H9 (cell line): ENCODE measurements around the gene RNASE9. TPM values are rescaled to one million over a fixed set of nuclear protein-coding genes. Genes with fewer than 3 reads are reported as not detected.

Experiments used
- DNase-seq: peaks from one replicate; pipeline ENCODE4 v3.0.0-alpha.2; 2017
- H2AFZ ChIP-seq: one replicate; pipeline ENCODE4 v1.6.1; 2013; ENCODE audit warnings: mild to moderate bottlenecking, low read length, control low read depth, moderate library complexity
- H2AK5ac ChIP-seq: 2 replicates; pipeline ENCODE4 v1.6.1; 2013; ENCODE audit warnings: low read length, control low read depth, mixed read lengths; ENCODE audit not compliant: insufficient read length
- H2BK120ac ChIP-seq: one replicate; pipeline ENCODE4 v1.6.1; 2013; ENCODE audit warnings: low read depth, mild to moderate bottlenecking, low read length, control low read depth, inconsistent platforms; ENCODE audit not compliant: poor library complexity, severe bottlenecking
- H2BK12ac ChIP-seq: 2 replicates; pipeline ENCODE4 v1.6.1; 2013; ENCODE audit warnings: low read length, control low read depth, mixed read lengths, low read depth; ENCODE audit not compliant: insufficient read length
- H2BK15ac ChIP-seq: 2 replicates; pipeline ENCODE4 v1.6.1; 2013; ENCODE audit warnings: low read depth, low read length, control low read depth
- H2BK20ac ChIP-seq: one replicate; pipeline ENCODE4 v1.6.1; 2013; ENCODE audit warnings: low read depth, mild to moderate bottlenecking, low read length, control low read depth, inconsistent platforms; ENCODE audit not compliant: poor library complexity, severe bottlenecking
- H2BK5ac ChIP-seq: 2 replicates; pipeline ENCODE4 v1.6.1; 2013; ENCODE audit warnings: low read length, control low read depth, mixed read lengths; ENCODE audit not compliant: insufficient read length
- H3K14ac ChIP-seq: 2 replicates; pipeline ENCODE4 v1.6.1; 2013; ENCODE audit warnings: low read length, control low read depth; ENCODE audit not compliant: insufficient read depth
- H3K18ac ChIP-seq: 2 replicates; pipeline ENCODE4 v1.6.1; 2013; ENCODE audit warnings: low read depth, mild to moderate bottlenecking, mixed read lengths, low read length, control low read depth; ENCODE audit not compliant: insufficient read length
- H3K23ac ChIP-seq: 2 replicates; pipeline ENCODE4 v1.6.1; 2013; ENCODE audit warnings: low read length, control low read depth, mixed read lengths, low read depth; ENCODE audit not compliant: insufficient read length
- H3K23me2 ChIP-seq: 2 replicates; pipeline ENCODE4 v1.6.1; 2013; ENCODE audit warnings: low read depth, mild to moderate bottlenecking, mixed read lengths, low read length, control low read depth; ENCODE audit not compliant: insufficient read length, poor library complexity, severe bottlenecking
- H3K27ac ChIP-seq: 2 replicates; pipeline ENCODE4 v1.5.1; 2013; ENCODE audit warnings: low read length, control low read depth, mixed read lengths, low read depth; ENCODE audit not compliant: insufficient read length
- H3K27me3 ChIP-seq: 2 replicates; pipeline ENCODE4 v1.6.1; 2013; ENCODE audit warnings: low read length, control low read depth, inconsistent platforms; ENCODE audit not compliant: insufficient read depth
- H3K4ac ChIP-seq: 2 replicates; pipeline ENCODE4 v1.6.1; 2013; ENCODE audit warnings: low read depth, mild to moderate bottlenecking, control low read depth, inconsistent platforms, low read length, moderate library complexity
- H3K4me1 ChIP-seq: 2 replicates; pipeline ENCODE4 v1.6.1; 2013; ENCODE audit warnings: low read length, control low read depth, inconsistent platforms; ENCODE audit not compliant: insufficient read depth
- H3K4me2 ChIP-seq: 2 replicates; pipeline ENCODE4 v1.6.1; 2013; ENCODE audit warnings: low read length, control low read depth, mixed read lengths; ENCODE audit not compliant: insufficient read length, insufficient read depth
- H3K56ac ChIP-seq: 2 replicates; pipeline ENCODE4 v1.6.1; 2013; ENCODE audit warnings: low read depth, mild to moderate bottlenecking, mixed read lengths, low read length, control low read depth; ENCODE audit not compliant: insufficient read length
- H3K79me1 ChIP-seq: 2 replicates; pipeline ENCODE4 v1.6.1; 2013; ENCODE audit warnings: low read depth, mild to moderate bottlenecking, moderate library complexity, low read length, control low read depth, inconsistent platforms; ENCODE audit not compliant: insufficient read depth, poor library complexity, severe bottlenecking
- H3K79me2 ChIP-seq: 2 replicates; pipeline ENCODE4 v1.6.1; 2013; ENCODE audit warnings: low read length, control low read depth, inconsistent platforms; ENCODE audit not compliant: insufficient read depth
- H3K9ac ChIP-seq: 2 replicates; pipeline ENCODE4 v1.6.1; 2013; ENCODE audit warnings: low read length, control low read depth, mixed read lengths; ENCODE audit not compliant: insufficient read length; ENCODE audit errors: extremely low read depth
- H3K9me3 ChIP-seq: one replicate; pipeline ENCODE4 v1.6.1; 2013; ENCODE audit warnings: low read depth, low read length, inconsistent platforms; ENCODE audit not compliant: control insufficient read depth
- H3T11ph ChIP-seq: one replicate; pipeline ENCODE4 v1.6.1; 2013; ENCODE audit warnings: mild to moderate bottlenecking, low read length, control low read depth, inconsistent platforms
- H4K20me1 ChIP-seq: one replicate; pipeline ENCODE4 v1.6.1; 2013; ENCODE audit not compliant: control insufficient read depth, insufficient read length, insufficient read depth
- H4K5ac ChIP-seq: 2 replicates; pipeline ENCODE4 v1.6.1; 2013; ENCODE audit warnings: low read depth, mild to moderate bottlenecking, mixed read lengths, low read length, control low read depth; ENCODE audit not compliant: insufficient read length
- H4K8ac ChIP-seq: replicated peaks from 2 replicates; pipeline ENCODE4 v1.6.1; 2013; ENCODE audit warnings: low read length, control low read depth, mixed read lengths, low read depth; ENCODE audit not compliant: insufficient read length
- H4K91ac ChIP-seq: 2 replicates; pipeline ENCODE4 v1.6.1; 2013; ENCODE audit warnings: low read depth, mild to moderate bottlenecking, moderate library complexity, mixed read lengths, low read length, control low read depth; ENCODE audit not compliant: insufficient read length
- H3K27ac Mint-ChIP-seq, 3 experiments: 2 replicates in 2 of 3; 3 replicates in 1 of 3; pipeline ENCODE4 v1.8.0; 2020 to 2021; ENCODE audit warnings: mixed read lengths in 3 of 3, mild to moderate bottlenecking in 1 of 3, moderate library complexity in 1 of 3
- H3K27me3 Mint-ChIP-seq: 2 replicates; pipeline ENCODE4 v1.8.0; 2021; ENCODE audit warnings: low read depth, mild to moderate bottlenecking, moderate library complexity, mixed read lengths
- H3K36me3 Mint-ChIP-seq, 3 experiments: 2 replicates in 2 of 3; 3 replicates in 1 of 3; pipeline ENCODE4 v1.8.0; 2020 to 2021; ENCODE audit warnings: low read depth in 3 of 3, mixed read lengths in 3 of 3; ENCODE audit not compliant: insufficient read depth in 1 of 3
- H3K4me1 Mint-ChIP-seq, 2 experiments: 2 replicates each; pipeline ENCODE4 v1.8.0; 2020; ENCODE audit warnings: mixed read lengths in 2 of 2
- H3K4me3 Mint-ChIP-seq, 2 experiments: 2 replicates in 1 of 2; 3 replicates in 1 of 2; pipeline ENCODE4 v1.8.0; 2020 to 2021; ENCODE audit warnings: mild to moderate bottlenecking in 2 of 2, mixed read lengths in 2 of 2, moderate library complexity in 1 of 2
- H3K9me3 Mint-ChIP-seq, 2 experiments: 2 replicates in 1 of 2; 3 replicates in 1 of 2; pipeline ENCODE4 v1.8.0; 2020; ENCODE audit warnings: mild to moderate bottlenecking in 2 of 2, mixed read lengths in 2 of 2, moderate library complexity in 1 of 2
- WGBS: extraction: QIAGEN DNeasy Blood & Tissue Kit; methylation state at CpG from one replicate; pipeline ENCODE4 v1.1.7; 2013; ENCODE audit warnings: missing lambda C conversion rate, low lambda C conversion rate, mixed read lengths; ENCODE audit not compliant: insufficient read length; ENCODE audit errors: extremely low coverage; 5-methylcytosine and 5-hydroxymethylcytosine counted together
- total RNA-seq: library from RNA; stranded (reverse); gene quantifications from 2 replicates; pipeline ENCODE4 v1.2.1, GENCODE V29; 2021
- TF ChIP-seq, protein P1 (sequence below): fragments of 200-600 bp; sonication (generic); conservative IDR thresholded peaks from 3 replicates; pipeline ENCODE4 v1.8.0; 2021; ENCODE audit warnings: antibody characterized with exemption, mild to moderate bottlenecking

RNASE9 gene
- total RNA-seq, 1 experiment from 2014 or later, result not detected

DNA sequence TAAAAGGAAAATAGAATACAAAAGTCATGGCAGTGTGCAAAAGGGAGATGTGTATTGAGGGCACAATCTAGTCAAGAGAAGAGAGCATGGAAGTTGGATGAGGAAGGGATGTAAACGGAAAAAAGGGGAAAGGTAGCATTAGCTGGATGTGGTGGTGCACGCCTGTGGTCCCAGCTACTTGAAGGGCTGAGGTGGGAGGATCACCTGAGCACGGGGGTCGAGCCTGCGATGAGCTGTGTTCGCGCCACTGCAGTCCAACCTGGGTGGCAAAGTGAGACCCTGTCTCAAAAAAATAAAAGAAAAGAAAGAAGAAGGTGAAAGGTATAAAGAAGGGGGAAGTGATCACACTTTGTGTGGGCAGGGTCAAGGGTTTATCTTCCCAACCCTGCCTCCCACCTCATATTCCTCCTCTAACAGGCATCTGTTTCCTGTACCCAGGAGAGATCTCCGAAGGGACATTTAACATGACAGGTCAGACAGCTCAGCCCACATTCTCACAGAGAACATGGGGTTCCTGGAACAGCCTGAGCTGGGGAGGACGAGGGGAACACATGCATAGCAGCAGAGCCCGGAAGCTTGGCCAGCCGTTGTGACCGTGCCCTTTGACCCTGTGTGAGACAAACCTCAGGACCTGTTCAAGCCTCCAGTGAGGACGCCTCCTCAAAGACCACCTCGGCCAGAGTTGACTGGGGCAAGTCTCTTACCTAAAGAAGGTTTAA lies 18.1 kb upstream of the RNASE9 start:
- Histone ChIP-seq H3K4me2 (peak overlapping the region; percentile 18), H3K9me3 (no peaks in the 10 kb centered on the region), H2BK120ac (no peak overlapping the region), H3K23me2 (no peaks in the 10 kb centered on the region), H3K4me1 (peaks cover 23% of the 10 kb centered on the region), H3K79me1 (no peaks in the 10 kb centered on the region), H4K5ac (no peak overlapping the region), H3K14ac (peak overlapping the region; percentile 78), H3K9ac (no peak overlapping the region), H3K79me2 (no peaks in the 10 kb centered on the region), H3K18ac (peak overlapping the region; percentile 78), H4K8ac (peak overlapping the region; percentile 70), H3K27ac (peak overlapping the region; percentile 71), H2BK5ac (peak overlapping the region; percentile 1), H4K20me1 (no peaks in the 10 kb centered on the region), H3T11ph (no peak overlapping the region), H2BK15ac (no peak overlapping the region; the same call in 1 of the 2 replicates), H3K27me3 (no peaks in the 10 kb centered on the region), H2AK5ac (no peak overlapping the region), H4K91ac (no peak overlapping the region), H2BK20ac (no peak overlapping the region), H3K23ac (no peak overlapping the region), H2AFZ (no peak overlapping the region), H2BK12ac (peak overlapping the region; percentile 68), H3K4ac (no peak overlapping the region), H3K56ac (no peak overlapping the region)
- Mint-ChIP-seq H3K36me3 (peaks cover 0 to 1% (median 0%) of the 10 kb centered on the region in 3 experiments; a peak in 2 of 7 replicates), H3K4me1 (peaks cover 54 to 63% of the 10 kb centered on the region in 2 experiments), H3K9me3 (no peaks in the 10 kb centered on the region; a peak in 1 of 5 replicates), H3K4me3 (peak overlapping the region in 1 of 2 experiments; percentile 37; a peak in 3 of 5 replicates), H3K27ac (peak overlapping the region; percentile 87 to 96 (median 96)), H3K27me3 (no peaks in the 10 kb centered on the region)
- no CpG with 5 or more reads among the region's 14 CpGs for WGBS
- TF ChIP-seq, protein P1, sequence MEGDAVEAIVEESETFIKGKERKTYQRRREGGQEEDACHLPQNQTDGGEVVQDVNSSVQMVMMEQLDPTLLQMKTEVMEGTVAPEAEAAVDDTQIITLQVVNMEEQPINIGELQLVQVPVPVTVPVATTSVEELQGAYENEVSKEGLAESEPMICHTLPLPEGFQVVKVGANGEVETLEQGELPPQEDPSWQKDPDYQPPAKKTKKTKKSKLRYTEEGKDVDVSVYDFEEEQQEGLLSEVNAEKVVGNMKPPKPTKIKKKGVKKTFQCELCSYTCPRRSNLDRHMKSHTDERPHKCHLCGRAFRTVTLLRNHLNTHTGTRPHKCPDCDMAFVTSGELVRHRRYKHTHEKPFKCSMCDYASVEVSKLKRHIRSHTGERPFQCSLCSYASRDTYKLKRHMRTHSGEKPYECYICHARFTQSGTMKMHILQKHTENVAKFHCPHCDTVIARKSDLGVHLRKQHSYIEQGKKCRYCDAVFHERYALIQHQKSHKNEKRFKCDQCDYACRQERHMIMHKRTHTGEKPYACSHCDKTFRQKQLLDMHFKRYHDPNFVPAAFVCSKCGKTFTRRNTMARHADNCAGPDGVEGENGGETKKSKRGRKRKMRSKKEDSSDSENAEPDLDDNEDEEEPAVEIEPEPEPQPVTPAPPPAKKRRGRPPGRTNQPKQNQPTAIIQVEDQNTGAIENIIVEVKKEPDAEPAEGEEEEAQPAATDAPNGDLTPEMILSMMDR, result no peak
- DNase-seq, result no peak
